GM12873 (cell line): Measurements from ENCODE around the gene PSMB7.

ENCODE experiments used
- TF ChIP-seq, protein P1 (sequence below): IDR thresholded peaks from 2 replicates; pipeline ENCODE4 v1.5.1; 2012; ENCODE audit warnings: low read depth, mild to moderate bottlenecking, moderate library complexity, low read length, control low read depth; ENCODE audit not compliant: insufficient read depth; ENCODE audit errors: missing control alignments

The PSMB7 gene

GRCh38 chr9:124344291-124345050 lies 70.8 kb downstream of the PSMB7 start:
- TF ChIP-seq, protein P1, sequence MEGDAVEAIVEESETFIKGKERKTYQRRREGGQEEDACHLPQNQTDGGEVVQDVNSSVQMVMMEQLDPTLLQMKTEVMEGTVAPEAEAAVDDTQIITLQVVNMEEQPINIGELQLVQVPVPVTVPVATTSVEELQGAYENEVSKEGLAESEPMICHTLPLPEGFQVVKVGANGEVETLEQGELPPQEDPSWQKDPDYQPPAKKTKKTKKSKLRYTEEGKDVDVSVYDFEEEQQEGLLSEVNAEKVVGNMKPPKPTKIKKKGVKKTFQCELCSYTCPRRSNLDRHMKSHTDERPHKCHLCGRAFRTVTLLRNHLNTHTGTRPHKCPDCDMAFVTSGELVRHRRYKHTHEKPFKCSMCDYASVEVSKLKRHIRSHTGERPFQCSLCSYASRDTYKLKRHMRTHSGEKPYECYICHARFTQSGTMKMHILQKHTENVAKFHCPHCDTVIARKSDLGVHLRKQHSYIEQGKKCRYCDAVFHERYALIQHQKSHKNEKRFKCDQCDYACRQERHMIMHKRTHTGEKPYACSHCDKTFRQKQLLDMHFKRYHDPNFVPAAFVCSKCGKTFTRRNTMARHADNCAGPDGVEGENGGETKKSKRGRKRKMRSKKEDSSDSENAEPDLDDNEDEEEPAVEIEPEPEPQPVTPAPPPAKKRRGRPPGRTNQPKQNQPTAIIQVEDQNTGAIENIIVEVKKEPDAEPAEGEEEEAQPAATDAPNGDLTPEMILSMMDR = no peak

GRCh38 chr9:124343533-124344290 lies 71.5 kb downstream of the PSMB7 start:
- TF ChIP-seq, protein P1 = no peak

GRCh38 chr9:124342776-124343485 lies 72.3 kb downstream of the PSMB7 start:
- TF ChIP-seq, protein P1 = no peak

GRCh38 chr9:124342402-124342775 lies 72.9 kb downstream of the PSMB7 start:
- TF ChIP-seq, protein P1 = no peak

DNA sequence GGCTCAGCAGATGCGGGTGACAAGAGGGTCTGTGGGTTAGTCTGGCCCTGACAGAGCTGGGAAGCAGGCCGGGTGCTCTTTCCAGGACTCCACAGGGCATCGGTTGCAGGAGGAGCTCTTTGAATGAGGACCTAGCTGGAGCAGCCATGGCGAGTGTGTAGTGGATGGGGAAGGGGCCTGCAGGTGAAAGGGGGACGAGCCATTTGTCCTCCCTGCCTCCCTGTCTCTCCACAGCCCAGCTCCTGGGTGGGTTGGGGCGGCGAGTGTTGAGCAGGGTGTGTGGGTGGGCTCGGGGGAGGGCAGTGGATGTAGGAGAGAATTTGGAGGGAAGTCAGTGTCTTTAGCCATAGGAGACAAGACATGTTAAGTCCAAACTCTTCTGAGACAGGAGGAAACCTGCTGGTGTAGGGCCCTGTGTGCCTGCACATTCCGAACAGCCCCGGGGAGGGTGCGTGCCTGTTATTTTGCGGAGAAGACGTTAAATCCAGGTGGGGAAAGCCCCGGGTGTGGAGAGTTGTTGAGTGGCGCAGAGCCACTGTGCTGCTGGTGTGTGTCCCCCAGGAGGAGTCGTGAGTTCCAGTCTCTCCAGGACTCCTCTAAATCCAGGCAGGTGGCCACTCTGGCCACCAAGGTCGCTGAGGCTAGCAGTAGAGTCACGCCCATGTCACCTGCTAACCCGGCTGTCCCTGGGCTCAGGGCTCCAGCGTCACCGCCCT lies 73.6 kb downstream of the PSMB7 start:
- TF ChIP-seq, protein P1 = no peak

DNA sequence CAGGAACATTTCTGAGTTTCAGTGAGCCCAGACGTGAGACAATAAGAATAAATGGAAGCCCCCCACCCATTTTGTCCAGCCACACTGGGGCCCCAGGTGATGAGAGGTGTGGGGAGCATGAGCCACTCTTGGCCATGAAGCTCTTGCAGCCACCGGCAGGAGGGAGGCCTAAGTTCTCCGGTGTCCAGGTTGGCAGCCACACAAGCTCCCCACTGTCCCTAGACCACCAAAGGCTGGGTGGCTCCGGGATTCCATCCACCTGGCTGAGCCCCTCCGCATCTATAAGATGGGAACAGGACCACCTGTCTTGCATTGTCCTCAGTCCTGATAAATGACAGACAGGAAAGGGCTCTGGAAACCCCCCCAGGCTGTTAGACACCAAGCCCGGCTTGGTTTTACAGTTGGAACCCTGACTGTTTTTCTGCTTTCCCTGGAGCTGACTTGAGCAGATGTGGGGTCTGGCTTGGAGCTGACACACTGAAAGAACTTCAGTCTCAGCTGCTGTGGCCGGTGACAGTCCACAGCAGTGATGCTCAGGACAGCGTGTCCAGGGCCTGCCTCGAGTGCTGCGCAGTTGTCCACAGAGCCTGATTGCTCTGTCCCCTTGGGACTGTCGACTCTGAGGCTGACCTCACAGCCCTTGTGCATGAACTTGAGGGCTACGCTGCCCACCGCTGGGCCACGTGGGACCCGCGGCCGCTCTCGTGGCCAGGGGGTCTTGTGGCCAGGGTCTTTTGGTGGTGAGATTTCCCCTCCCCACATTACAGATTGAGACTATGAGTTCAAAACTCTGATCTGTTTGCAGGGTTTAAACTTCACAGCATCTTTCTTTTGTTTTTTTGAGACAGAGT lies 74.8 kb downstream of the PSMB7 start:
- TF ChIP-seq, protein P1 = no peak
